ENCODE data around the gene KCNK4.
"Not testable (repeated sequence)": the region's sequence is repeated elsewhere in the genome, so short reads cannot be mapped to it uniquely, and the experiment has no call there.

KCNK4 gene

GRCh38 chr11:64245401-64245796 is 45.7 kb upstream of the KCNK4 start:
- H3K4me1 Mint-ChIP-seq = peaks cover 32% of the 10 kb centered on the region
- H3K9me3 Mint-ChIP-seq = no peaks in the 10 kb centered on the region
- peaks cover 6% of the 10 kb centered on the region for H3K36me3 Mint-ChIP-seq (ENCODE audit: low read depth)
- no peaks in the 10 kb centered on the region for H3K27me3 Mint-ChIP-seq (ENCODE audit: low read depth)
- TF ChIP-seq CTCF (IDR thresholded peaks at IDR 0.05; ENCODE audit: unreplicated experiment in 3 of 3) = no peak
- H3K27ac Mint-ChIP-seq = peak overlapping the region; percentile 76 to 88 (median 86)
- H3K4me3 Mint-ChIP-seq = peak overlapping the region; percentile 90 to 96 (median 91)

- peak overlapping the region; percentile 90 to 96 (median 91) for H3K4me3 Mint-ChIP-seq
- no peak for TF ChIP-seq CTCF (IDR thresholded peaks at IDR 0.05; ENCODE audit: unreplicated experiment in 3 of 3)
- peaks cover 27% of the 10 kb centered on the region for H3K4me1 Mint-ChIP-seq
- no peaks in the 10 kb centered on the region for H3K27me3 Mint-ChIP-seq (ENCODE audit: low read depth)
- peaks cover 6% of the 10 kb centered on the region for H3K36me3 Mint-ChIP-seq (ENCODE audit: low read depth)
- H3K27ac Mint-ChIP-seq = peak overlapping the region; percentile 76 to 88 (median 86)
- H3K9me3 Mint-ChIP-seq = no peaks in the 10 kb centered on the region
Observed at GRCh38 chr11:64245797-64246620, 45.1 kb upstream of the KCNK4 start.

- peak overlapping the region; percentile 88 to 93 (median 90) for H3K4me3 Mint-ChIP-seq
- not testable (repeated sequence) for H3K36me3 Mint-ChIP-seq (ENCODE audit: low read depth); H3K27me3 Mint-ChIP-seq (ENCODE audit: low read depth); H3K9me3 Mint-ChIP-seq
- peak overlapping the region in 2 of 3 experiments; percentile 90 to 94 for H3K27ac Mint-ChIP-seq
- peaks cover 27% of the 10 kb centered on the region for H3K4me1 Mint-ChIP-seq
Observed at GRCh38 chr11:64246621-64246870, 44.6 kb upstream of the KCNK4 start.

GRCh38 chr11:64246871-64247728 is 44.0 kb upstream of the KCNK4 start, which contains the start of gene PPP1R14B:
TSS of gene PPP1R14B (minus strand) at chr11:64246943. CDS start at chr11:64246673, 270 bp downstream.
- no peaks in the 10 kb centered on the region for H3K27me3 Mint-ChIP-seq (ENCODE audit: low read depth)
- peak within 1 kb of the TSS; percentile 94 to 95 (median 94) for H3K27ac Mint-ChIP-seq
- no peaks in the 10 kb centered on the region for H3K9me3 Mint-ChIP-seq
- TF ChIP-seq CTCF (IDR thresholded peaks at IDR 0.05; ENCODE audit: unreplicated experiment in 3 of 3) = peak in 1 of 3 experiments; percentile 9
- peak within 1 kb of the TSS; percentile 91 to 96 (median 93) for H3K4me3 Mint-ChIP-seq
- H3K4me1 Mint-ChIP-seq = peaks cover 27% of the 10 kb centered on the region
- peaks cover 6% of the 10 kb centered on the region for H3K36me3 Mint-ChIP-seq (ENCODE audit: low read depth)

GRCh38 chr11:64247729-64248531 is 43.2 kb upstream of the KCNK4 start:
- no peaks in the 10 kb centered on the region for H3K9me3 Mint-ChIP-seq
- peak overlapping the region; percentile 88 to 93 (median 89) for H3K4me3 Mint-ChIP-seq
- peak overlapping the region; percentile 88 to 94 (median 92) for H3K27ac Mint-ChIP-seq
- H3K36me3 Mint-ChIP-seq (ENCODE audit: low read depth) = peaks cover 6% of the 10 kb centered on the region
- no peaks in the 10 kb centered on the region for H3K27me3 Mint-ChIP-seq (ENCODE audit: low read depth)
- peaks cover 27% of the 10 kb centered on the region for H3K4me1 Mint-ChIP-seq
- TF ChIP-seq CTCF (IDR thresholded peaks at IDR 0.05; ENCODE audit: unreplicated experiment in 3 of 3) = no peak

- Mint-ChIP-seq H3K9me3 (no peaks in the 10 kb centered on the region), H3K27ac (no peak overlapping the region), H3K36me3 (ENCODE audit: low read depth) (peaks cover under 1% of the 10 kb centered on the region), H3K27me3 (ENCODE audit: low read depth) (no peaks in the 10 kb centered on the region), H3K4me3 (peak overlapping the region; percentile 88 to 93 (median 89)), H3K4me1 (peaks cover 22% of the 10 kb centered on the region)
- no peak for TF ChIP-seq CTCF (IDR thresholded peaks at IDR 0.05; ENCODE audit: unreplicated experiment in 3 of 3)
Observed at GRCh38 chr11:64248578-64248977, 42.5 kb upstream of the KCNK4 start.
